DMS79 treated with DMSO at 0.1 percent for 48 hours (cell line): ENCODE measurements around the gene IPO11.
"Not testable (repeated sequence)": the region's sequence is repeated elsewhere in the genome, so short reads cannot be mapped to it uniquely, and the experiment has no call there.

Source experiments
- DNase-seq: peaks from one replicate; lab custom pipeline; 2025; lab: John Stamatoyannopoulos, UW

Gene IPO11

GRCh38 chr5:62514510-62515119 is 102.1 kb downstream of the IPO11 start:
- no peak for DNase-seq

GRCh38 chr5:62520812-62521211 is 108.2 kb downstream of the IPO11 start:
- not testable (repeated sequence) for DNase-seq

GRCh38 chr5:62521319-62521718 is 108.8 kb downstream of the IPO11 start:
- no peak for DNase-seq

- DNase-seq, result no peak
Observed at GRCh38 chr5:62522811-62523210, 110.2 kb downstream of the IPO11 start.

GRCh38 chr5:62533597-62533996 is 121.0 kb downstream of the IPO11 start:
- no peak for DNase-seq

GRCh38 chr5:62534461-62535236 is 122.1 kb downstream of the IPO11 start:
- DNase-seq, result no peak

- no peak for DNase-seq
Observed at GRCh38 chr5:62536232-62536631, 123.7 kb downstream of the IPO11 start.

- DNase-seq, result no peak
Observed at GRCh38 chr5:62536783-62537182, 124.2 kb downstream of the IPO11 start.

GRCh38 chr5:62538017-62538942 is 125.7 kb downstream of the IPO11 start:
- no peak for DNase-seq

- DNase-seq, result no peak
Observed at GRCh38 chr5:62542720-62543119, 130.2 kb downstream of the IPO11 start.

- no peak for DNase-seq
Observed at GRCh38 chr5:62547945-62548630, 135.5 kb downstream of the IPO11 start.

GRCh38 chr5:62550103-62550502 is 137.5 kb downstream of the IPO11 start:
- no peak for DNase-seq

GRCh38 chr5:62555930-62556329 is 143.4 kb downstream of the IPO11 start:
- no peak for DNase-seq

GRCh38 chr5:62558941-62559340 is 146.4 kb downstream of the IPO11 start:
- no peak for DNase-seq

- no peak for DNase-seq
Observed at GRCh38 chr5:62560786-62561185, 148.2 kb downstream of the IPO11 start.

- no peak for DNase-seq
Observed at GRCh38 chr5:62561896-62562295, 149.3 kb downstream of the IPO11 start.

- DNase-seq, result no peak
Observed at GRCh38 chr5:62562867-62563266, 150.3 kb downstream of the IPO11 start.

- DNase-seq, result no peak
Observed at GRCh38 chr5:62564101-62564500, 151.5 kb downstream of the IPO11 start.

- not testable (repeated sequence) for DNase-seq
Observed at GRCh38 chr5:62565740-62566139, 153.2 kb downstream of the IPO11 start.

- DNase-seq, result no peak
Observed at GRCh38 chr5:62568143-62568542, 155.6 kb downstream of the IPO11 start.

- no peak for DNase-seq
Observed at GRCh38 chr5:62568800-62569432, 156.4 kb downstream of the IPO11 start.

GRCh38 chr5:62569470-62569869 is 156.9 kb downstream of the IPO11 start:
- DNase-seq, result no peak
